ENCODE results near the gene NUDT4.

Gene NUDT4

GRCh38 chr12:93377252-93378195 is at the start of gene NUDT4:
Gene NUDT4, plus strand, starts transcription at chr12:93377925. Its CDS starts 398 bp downstream, at chr12:93378323.
- peak; percentile 76 to 88 for DNase-seq

DNA sequence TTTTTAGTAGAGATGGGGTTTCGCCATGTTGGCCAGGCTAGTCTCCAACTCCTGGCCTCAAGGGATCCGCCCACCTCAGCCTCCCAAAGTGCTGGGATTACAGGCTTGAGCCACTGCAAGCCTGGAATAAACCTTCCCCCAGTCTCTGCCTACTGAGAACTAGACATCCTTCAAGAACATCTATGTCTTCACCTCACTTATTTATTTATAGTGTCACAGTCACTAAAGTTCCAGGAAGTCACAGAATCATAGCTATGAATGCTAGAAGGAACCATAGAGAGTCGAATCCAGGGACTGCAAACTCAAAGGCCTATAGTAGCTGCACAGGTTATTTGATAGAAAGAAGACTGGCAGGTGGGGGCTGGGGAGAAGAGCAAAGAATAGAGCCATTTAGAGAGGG is 44.7 kb upstream of the NUDT4 start:
- DNase-seq = no peak

GRCh38 chr12:93333828-93334227 is 43.9 kb upstream of the NUDT4 start:
- DNase-seq = no peak

DNA sequence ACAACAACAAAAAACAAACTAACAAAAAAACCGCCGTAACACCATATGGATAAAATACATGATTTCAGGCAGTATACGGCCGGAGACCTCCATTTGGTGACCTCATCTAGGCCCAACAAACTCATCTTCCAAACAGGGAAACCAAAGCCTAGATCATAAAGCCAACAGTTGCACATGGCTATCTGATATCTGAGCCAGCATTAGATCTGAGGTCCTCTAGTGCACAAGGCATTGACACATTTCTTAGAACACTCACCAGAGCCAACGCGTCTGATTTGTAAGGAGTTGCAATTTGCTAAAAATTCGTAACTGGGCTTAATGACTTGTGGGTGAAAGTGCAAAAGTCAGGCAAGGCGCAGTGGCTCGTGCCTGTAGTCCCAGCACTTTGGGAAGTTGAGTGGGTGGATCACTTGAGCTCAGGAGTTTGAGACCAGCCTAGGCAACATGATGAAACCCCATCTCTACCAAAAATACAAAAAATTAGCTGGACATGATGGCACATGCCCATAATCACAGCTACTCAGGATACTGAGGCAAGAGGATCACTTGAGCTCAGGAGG is 42.0 kb upstream of the NUDT4 start:
- DNase-seq = no peak

GRCh38 chr12:93336291-93336741 is 41.4 kb upstream of the NUDT4 start:
- no peak for DNase-seq

DNA sequence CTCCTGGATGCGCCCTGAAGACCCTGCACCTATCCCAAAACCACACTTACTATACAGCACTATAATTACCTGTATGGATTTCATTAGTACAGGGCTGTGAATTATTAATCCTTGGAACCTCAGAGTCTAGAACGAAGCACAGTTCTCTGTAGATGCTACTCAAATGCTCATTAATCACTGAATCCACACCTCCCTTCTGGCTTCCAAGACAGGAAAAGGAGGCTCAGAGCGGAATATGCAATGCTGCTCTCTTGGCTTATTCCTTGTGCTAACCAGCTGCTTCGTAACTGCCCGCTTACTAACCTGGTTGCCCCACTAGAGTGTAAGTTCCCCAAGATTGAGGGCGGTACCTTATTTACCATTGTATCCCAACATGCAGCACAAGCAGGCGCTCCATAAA is 39.1 kb upstream of the NUDT4 start:
- no peak for DNase-seq

- no peak for DNase-seq
Measured at GRCh38 chr12:93339695-93340094, 38.0 kb upstream of the NUDT4 start.

- no peak for DNase-seq
Measured at GRCh38 chr12:93341409-93342049, 36.2 kb upstream of the NUDT4 start.

- DNase-seq = no peak
Measured at GRCh38 chr12:93347054-93347785, 30.5 kb upstream of the NUDT4 start.

DNA sequence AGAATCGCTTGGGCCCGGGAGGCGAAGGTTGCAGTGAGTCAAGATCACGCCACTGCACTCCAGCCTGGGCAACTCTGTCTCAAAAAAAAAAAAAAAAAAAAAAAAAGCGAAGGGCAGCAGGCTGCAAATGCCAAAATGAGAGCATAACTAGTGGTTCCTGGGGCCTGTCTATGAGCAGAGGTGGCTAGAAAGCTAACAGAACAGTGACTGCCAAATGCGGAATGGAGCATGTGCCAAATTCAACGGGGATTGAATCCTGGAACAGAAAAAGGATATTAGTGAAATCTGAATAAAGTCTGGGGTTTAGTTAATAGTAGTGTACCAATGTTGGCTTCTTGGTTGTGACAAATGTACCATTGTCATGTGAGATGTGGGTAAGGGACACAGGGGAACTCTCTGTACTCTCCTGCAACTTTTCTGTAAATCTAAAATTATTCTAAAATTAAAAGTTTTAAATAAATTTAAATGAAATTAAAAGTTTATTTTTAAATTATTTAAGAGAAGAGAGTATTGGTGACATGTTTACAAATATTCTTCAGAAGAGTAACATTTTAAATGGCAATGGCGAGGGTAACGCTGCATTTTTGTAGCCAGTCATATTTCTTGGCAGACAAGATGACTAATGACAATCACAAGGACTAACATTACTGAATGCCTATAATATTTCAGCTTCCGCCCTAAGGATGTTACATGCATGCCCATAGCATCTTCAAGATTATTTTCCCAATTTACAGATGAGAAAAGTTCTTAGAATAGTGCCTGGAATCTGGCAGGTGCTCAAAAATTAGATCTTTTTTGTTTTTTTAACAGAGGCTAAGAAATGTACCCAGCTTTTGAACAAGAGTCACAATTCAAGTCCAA is 28.9 kb upstream of the NUDT4 start:
- DNase-seq = no peak

DNA sequence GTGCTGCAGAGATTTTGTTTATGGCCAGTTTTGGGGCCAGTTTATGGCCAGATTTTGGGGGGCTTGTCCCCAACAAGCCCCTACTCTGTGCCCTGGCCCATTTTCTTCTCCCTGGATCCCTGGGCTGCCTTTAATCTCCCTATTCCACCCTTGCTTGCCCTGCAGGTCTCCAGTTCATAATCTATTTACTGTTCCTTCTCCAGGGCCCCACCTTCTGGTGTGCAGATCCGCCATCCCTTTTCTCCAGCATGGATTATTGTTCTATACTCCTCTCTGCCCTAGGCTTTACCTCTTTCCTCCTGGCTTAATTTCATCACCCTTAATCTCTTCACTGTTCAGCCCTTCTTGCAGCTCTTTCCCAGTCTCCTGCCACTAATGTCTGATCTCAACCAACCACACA is 26.0 kb upstream of the NUDT4 start:
- no peak for DNase-seq

GRCh38 chr12:93352321-93352720 is 25.4 kb upstream of the NUDT4 start:
- no peak for DNase-seq

GRCh38 chr12:93356214-93356613 is 21.5 kb upstream of the NUDT4 start:
- DNase-seq = no peak

- DNase-seq = no peak
Measured at GRCh38 chr12:93358058-93358457, 19.7 kb upstream of the NUDT4 start.

- no peak for DNase-seq
Measured at GRCh38 chr12:93358821-93359220, 18.9 kb upstream of the NUDT4 start.

DNA sequence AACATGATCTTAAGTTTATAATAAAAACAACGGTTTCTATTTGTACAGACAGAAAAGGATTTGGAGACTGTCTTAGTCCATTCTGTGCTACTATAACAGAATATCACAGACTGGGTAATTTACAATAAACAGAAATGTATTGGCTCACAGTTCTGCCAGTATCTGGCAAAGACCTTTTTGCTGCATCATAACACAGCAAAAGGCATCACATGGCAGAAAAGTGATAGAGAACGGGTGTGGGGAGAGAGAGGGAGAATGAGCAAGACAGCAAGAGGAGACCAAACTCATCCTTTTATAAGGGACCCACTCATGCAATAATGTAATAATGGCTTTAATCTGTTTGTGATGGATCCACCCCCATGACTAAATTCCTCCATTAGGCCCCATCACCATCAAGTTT is 17.0 kb upstream of the NUDT4 start:
- DNase-seq = no peak

GRCh38 chr12:93361151-93361919 is 16.4 kb upstream of the NUDT4 start:
- no peak for DNase-seq

DNA sequence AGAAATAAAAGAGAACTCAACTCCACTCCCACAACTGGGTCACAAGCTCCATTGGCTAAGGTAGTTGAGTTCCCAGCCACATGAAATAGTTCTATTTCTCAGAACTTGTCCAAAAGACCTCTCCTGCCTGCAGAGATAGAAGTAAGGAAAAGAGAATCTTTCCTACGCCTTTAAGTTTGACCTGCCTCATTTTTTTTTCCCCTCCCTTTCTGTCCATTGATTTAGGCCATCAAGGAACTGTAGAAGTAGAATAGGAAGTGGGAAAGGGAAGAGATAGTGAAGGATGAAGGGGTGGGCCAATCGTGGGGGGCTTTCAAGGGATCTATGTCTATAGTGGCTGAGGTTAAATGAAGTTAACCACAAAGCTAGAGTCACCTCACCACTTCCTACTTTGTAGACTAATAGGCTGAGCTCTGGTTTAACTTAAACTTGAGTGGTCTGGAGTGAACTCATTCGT is 13.9 kb upstream of the NUDT4 start:
- DNase-seq = peak in 1 of 2 donors; percentile 19

DNA sequence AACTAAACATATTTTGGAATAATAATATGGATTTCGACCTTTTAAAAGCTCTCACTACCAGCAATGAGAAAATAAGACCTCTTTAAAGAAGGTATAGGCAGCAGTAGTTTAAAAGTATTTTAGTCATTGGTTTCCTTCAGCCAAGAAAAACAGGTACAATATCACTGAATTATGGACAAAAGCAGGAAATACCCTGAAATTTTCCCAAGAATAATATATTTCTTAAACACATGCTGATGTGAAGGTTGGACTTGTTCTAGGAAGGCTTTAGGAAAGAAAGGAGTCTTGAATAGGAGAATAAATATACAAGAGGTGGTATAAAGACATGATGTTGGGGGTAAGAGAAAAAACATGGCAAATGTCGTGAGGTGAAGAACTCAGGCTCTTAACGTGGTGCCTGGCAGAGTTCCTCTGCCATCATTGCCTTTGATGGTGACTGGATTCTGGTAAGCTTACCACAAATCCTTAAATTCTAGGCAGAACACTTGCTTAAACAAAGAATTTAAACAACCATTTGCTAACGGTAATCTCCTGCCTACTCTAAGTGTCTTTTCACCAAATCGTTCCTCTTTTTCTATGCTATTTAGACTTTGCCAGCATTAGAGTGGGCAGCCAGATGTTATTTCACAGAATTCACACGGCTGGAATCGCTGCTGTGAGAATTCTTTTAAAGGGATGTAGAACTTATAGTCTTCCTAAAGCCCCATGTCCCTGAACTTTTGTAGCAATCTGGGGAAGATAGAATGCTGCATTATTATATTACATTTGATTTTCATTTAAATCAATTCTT is 11.9 kb upstream of the NUDT4 start:
- no peak for DNase-seq

- no peak for DNase-seq
Measured at GRCh38 chr12:93366422-93366821, 11.3 kb upstream of the NUDT4 start.

Measured in bone marrow (tissue), 2 donors.